ENCODE measurements around the gene ATXN10.

ATXN10 gene

GRCh38 chr22:45763236-45763624 lies 91.6 kb downstream of the ATXN10 start:
- DNase-seq = no peak

GRCh38 chr22:45768490-45768889 lies 96.9 kb downstream of the ATXN10 start:
- DNase-seq = no peak

GRCh38 chr22:45769569-45770210 lies 98.1 kb downstream of the ATXN10 start:
- no peak for DNase-seq

- DNase-seq = no peak
These were observed 98.9 kb downstream of the ATXN10 start for GRCh38 chr22:45770506-45770905.

- no peak for DNase-seq
These were observed 99.4 kb downstream of the ATXN10 start for GRCh38 chr22:45771057-45771456.

- DNase-seq = no peak
These were observed 100.1 kb downstream of the ATXN10 start for GRCh38 chr22:45771711-45772110.

- DNase-seq = no peak
These were observed 101.1 kb downstream of the ATXN10 start for GRCh38 chr22:45772743-45773142.

GRCh38 chr22:45774001-45774670 lies 102.5 kb downstream of the ATXN10 start:
- no peak for DNase-seq

GRCh38 chr22:45775062-45775461 lies 103.4 kb downstream of the ATXN10 start:
- DNase-seq = no peak

- DNase-seq = no peak
These were observed 104.1 kb downstream of the ATXN10 start for GRCh38 chr22:45775569-45776312.

GRCh38 chr22:45776313-45776585 lies 104.6 kb downstream of the ATXN10 start:
- no peak for DNase-seq

- no peak for DNase-seq
These were observed 105.6 kb downstream of the ATXN10 start for GRCh38 chr22:45777046-45777851.

- no peak for DNase-seq
These were observed 106.3 kb downstream of the ATXN10 start for GRCh38 chr22:45777852-45778375.

GRCh38 chr22:45781459-45781858 lies 109.8 kb downstream of the ATXN10 start:
- no peak for DNase-seq

GRCh38 chr22:45781966-45782365 lies 110.3 kb downstream of the ATXN10 start:
- no peak for DNase-seq

GRCh38 chr22:45783021-45783420 lies 111.4 kb downstream of the ATXN10 start:
- DNase-seq = no peak

- no peak for DNase-seq
These were observed 112.1 kb downstream of the ATXN10 start for GRCh38 chr22:45783690-45784089.

GRCh38 chr22:45784357-45785277 lies 113.0 kb downstream of the ATXN10 start:
- DNase-seq = no peak

GRCh38 chr22:45785458-45785857 lies 113.8 kb downstream of the ATXN10 start:
- no peak for DNase-seq

GRCh38 chr22:45786726-45787125 lies 115.1 kb downstream of the ATXN10 start:
- DNase-seq = no peak

GRCh38 chr22:45787759-45788158 lies 116.1 kb downstream of the ATXN10 start:
- DNase-seq = no peak

GRCh38 chr22:45788522-45788921 lies 116.9 kb downstream of the ATXN10 start:
- DNase-seq = no peak

All from NCI-H1105 treated with DMSO at 0.1 percent for 48 hours (cell line).